ENCODE measurements around the gene COQ10A.
"Not testable (repeated sequence)": the region's sequence is repeated elsewhere in the genome, so short reads cannot be mapped to it uniquely, and the experiment has no call there.

Gene COQ10A

GRCh38 chr12:56260921-56261320 is 5.8 kb upstream of the COQ10A start:
- Histone ChIP-seq H3K36me3 (replicated peaks; ENCODE audit: low read depth, low read length) (peaks cover 11% of the 10 kb centered on the region), H3K4me1 (ENCODE audit: low read length) (peaks cover 10% of the 10 kb centered on the region), H3K27ac (ENCODE audit: low read length) (no peak overlapping the region), H3K4me3 (ENCODE audit: low read length) (no peak overlapping the region), H2AFZ (ENCODE audit: low read depth, low read length) (no peak overlapping the region), H3K79me2 (ENCODE audit: low read length) (peaks cover 21% of the 10 kb centered on the region), H3K27me3 (ENCODE audit: low read depth, low read length) (no peaks in the 10 kb centered on the region), H3K9ac (ENCODE audit: low read length) (no peak overlapping the region), H3K4me2 (ENCODE audit: low read length) (no peak overlapping the region), H3K9me3 (ENCODE audit: insufficient read depth, low read length) (no peaks in the 10 kb centered on the region), H4K20me1 (ENCODE audit: insufficient read depth, low read length) (no peaks in the 10 kb centered on the region)
- TF ChIP-seq EZH2phosphoT487 (IDR thresholded peaks at IDR 0.05; ENCODE audit: low read depth), result no peak
- TF ChIP-seq, protein P1, sequence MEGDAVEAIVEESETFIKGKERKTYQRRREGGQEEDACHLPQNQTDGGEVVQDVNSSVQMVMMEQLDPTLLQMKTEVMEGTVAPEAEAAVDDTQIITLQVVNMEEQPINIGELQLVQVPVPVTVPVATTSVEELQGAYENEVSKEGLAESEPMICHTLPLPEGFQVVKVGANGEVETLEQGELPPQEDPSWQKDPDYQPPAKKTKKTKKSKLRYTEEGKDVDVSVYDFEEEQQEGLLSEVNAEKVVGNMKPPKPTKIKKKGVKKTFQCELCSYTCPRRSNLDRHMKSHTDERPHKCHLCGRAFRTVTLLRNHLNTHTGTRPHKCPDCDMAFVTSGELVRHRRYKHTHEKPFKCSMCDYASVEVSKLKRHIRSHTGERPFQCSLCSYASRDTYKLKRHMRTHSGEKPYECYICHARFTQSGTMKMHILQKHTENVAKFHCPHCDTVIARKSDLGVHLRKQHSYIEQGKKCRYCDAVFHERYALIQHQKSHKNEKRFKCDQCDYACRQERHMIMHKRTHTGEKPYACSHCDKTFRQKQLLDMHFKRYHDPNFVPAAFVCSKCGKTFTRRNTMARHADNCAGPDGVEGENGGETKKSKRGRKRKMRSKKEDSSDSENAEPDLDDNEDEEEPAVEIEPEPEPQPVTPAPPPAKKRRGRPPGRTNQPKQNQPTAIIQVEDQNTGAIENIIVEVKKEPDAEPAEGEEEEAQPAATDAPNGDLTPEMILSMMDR (IDR thresholded peaks at IDR 0.05; ENCODE audit: low read depth, low read length), result no peak

DNA sequence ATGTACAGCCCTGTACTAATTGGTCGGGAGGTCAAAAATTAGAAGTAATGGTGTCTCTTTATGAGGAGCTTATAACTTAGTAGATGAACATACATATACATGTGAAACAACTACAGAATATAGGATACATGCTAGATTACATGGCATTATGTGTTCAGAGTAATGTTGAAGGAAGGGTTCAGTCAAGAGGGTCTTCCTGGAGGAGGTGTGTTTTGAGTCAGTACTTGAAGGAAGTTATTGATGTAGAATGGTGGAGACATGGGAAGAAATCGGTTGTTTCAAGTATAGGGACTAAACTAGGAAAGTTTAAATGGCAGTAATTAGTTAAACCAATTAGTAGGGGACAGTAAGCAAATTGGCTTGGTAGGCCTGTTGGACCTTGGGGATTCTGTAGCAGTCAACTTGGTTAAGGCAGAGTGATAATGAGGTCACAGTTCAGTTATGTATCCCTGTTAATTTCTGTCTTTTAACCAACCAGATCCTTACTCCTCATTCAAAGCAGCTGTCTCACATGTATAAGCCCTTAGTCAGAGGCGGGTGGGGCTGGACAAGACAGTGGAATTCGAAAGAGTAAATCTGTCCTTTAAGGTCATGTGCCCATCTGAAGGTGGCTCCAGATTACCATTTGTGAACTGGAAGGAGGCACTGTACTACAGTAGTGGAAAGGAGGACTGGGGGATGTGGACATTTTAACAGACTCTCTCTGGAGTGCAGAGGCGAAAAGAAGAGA is 5.1 kb upstream of the COQ10A start:
- Histone ChIP-seq H2AFZ (ENCODE audit: low read depth, low read length) (no peak overlapping the region), H3K9ac (ENCODE audit: low read length) (no peak overlapping the region), H3K27me3 (ENCODE audit: low read depth, low read length) (no peaks in the 10 kb centered on the region), H3K4me1 (ENCODE audit: low read length) (peaks cover 10% of the 10 kb centered on the region), H3K4me3 (ENCODE audit: low read length) (no peak overlapping the region), H3K36me3 (replicated peaks; ENCODE audit: low read depth, low read length) (peaks cover 4% of the 10 kb centered on the region), H3K79me2 (ENCODE audit: low read length) (peaks cover 15% of the 10 kb centered on the region), H3K27ac (ENCODE audit: low read length) (no peak overlapping the region), H3K4me2 (ENCODE audit: low read length) (no peak overlapping the region), H4K20me1 (ENCODE audit: insufficient read depth, low read length) (no peaks in the 10 kb centered on the region), H3K9me3 (ENCODE audit: insufficient read depth, low read length) (no peaks in the 10 kb centered on the region)
- TF ChIP-seq, protein P1 (IDR thresholded peaks at IDR 0.05; ENCODE audit: low read depth, low read length), result no peak
- TF ChIP-seq EZH2phosphoT487 (IDR thresholded peaks at IDR 0.05; ENCODE audit: low read depth), result no peak

GRCh38 chr12:56262955-56263354 is 3.8 kb upstream of the COQ10A start:
- not testable (repeated sequence) for H3K27me3 ChIP-seq (ENCODE audit: low read depth, low read length); H3K27ac ChIP-seq (ENCODE audit: low read length); H3K36me3 ChIP-seq (replicated peaks; ENCODE audit: low read depth, low read length); H3K9ac ChIP-seq (ENCODE audit: low read length); H2AFZ ChIP-seq (ENCODE audit: low read depth, low read length); H3K4me2 ChIP-seq (ENCODE audit: low read length); H3K4me1 ChIP-seq (ENCODE audit: low read length); H3K4me3 ChIP-seq (ENCODE audit: low read length); H3K9me3 ChIP-seq (ENCODE audit: insufficient read depth, low read length); H4K20me1 ChIP-seq (ENCODE audit: insufficient read depth, low read length); H3K79me2 ChIP-seq (ENCODE audit: low read length)

GRCh38 chr12:56266068-56266692 is 562 bp upstream of the COQ10A start:
- Histone ChIP-seq H2AFZ (ENCODE audit: low read depth, low read length) (peak overlapping the region; percentile 64), H3K4me2 (ENCODE audit: low read length) (peak overlapping the region; percentile 67), H3K9ac (ENCODE audit: low read length) (peak overlapping the region; percentile 65), H3K36me3 (replicated peaks; ENCODE audit: low read depth, low read length) (peaks cover 13% of the 10 kb centered on the region), H3K4me3 (ENCODE audit: low read length) (peak overlapping the region; percentile 83)
- H3K27ac ChIP-seq (ENCODE audit: low read length); H3K4me1 ChIP-seq (ENCODE audit: low read length); H3K79me2 ChIP-seq (ENCODE audit: low read length); H3K27me3 ChIP-seq (ENCODE audit: low read depth, low read length); H3K9me3 ChIP-seq (ENCODE audit: insufficient read depth, low read length); H4K20me1 ChIP-seq (ENCODE audit: insufficient read depth, low read length): not testable (repeated sequence)

DNA sequence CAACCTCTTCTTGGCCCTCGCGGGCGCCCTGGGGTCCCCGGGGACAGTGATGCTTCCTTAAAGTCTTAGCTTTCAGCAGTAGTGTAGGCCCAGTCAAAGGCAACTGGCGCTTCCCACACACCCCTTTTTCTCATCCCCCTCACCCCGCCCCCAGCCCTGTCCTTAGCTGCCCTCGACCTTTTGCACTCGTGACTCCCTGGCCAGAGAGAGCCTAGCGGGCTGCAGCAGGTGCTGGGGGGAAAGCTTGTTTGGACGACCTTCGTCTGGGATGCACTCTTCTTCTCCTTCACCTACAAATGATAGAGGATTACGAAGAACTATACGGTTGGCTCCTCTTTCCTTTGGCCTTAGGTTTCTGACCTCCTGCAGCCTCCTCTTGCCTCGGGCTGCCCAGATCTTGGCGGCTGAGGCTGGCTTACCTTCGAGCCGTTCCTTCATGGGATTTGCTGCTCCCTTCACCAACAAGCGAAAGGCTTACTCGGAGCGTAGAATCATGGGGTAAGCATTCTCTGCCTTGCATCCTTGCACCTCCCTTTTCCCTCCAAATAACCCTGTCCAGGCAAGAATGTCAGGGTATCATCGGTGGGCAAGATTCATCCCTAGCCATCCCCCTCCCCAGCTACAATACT is 815 bp downstream of the COQ10A start:
- Histone ChIP-seq H3K4me3 (ENCODE audit: low read length) (peak overlapping the region; percentile 83), H3K9ac (ENCODE audit: low read length) (peak overlapping the region; percentile 65), H3K9me3 (ENCODE audit: insufficient read depth, low read length) (no peaks in the 10 kb centered on the region), H3K4me2 (ENCODE audit: low read length) (peak overlapping the region; percentile 67), H3K79me2 (ENCODE audit: low read length) (no peaks in the 10 kb centered on the region), H3K4me1 (ENCODE audit: low read length) (peaks cover 5% of the 10 kb centered on the region; the same call in 1 of the 2 replicates), H2AFZ (ENCODE audit: low read depth, low read length) (peak overlapping the region; percentile 78), H3K27me3 (ENCODE audit: low read depth, low read length) (no peaks in the 10 kb centered on the region), H3K27ac (ENCODE audit: low read length) (no peak overlapping the region), H4K20me1 (ENCODE audit: insufficient read depth, low read length) (no peaks in the 10 kb centered on the region; the same call in 1 of the 2 replicates), H3K36me3 (replicated peaks; ENCODE audit: low read depth, low read length) (peaks cover 14% of the 10 kb centered on the region)
- TF ChIP-seq EZH2phosphoT487 (IDR thresholded peaks at IDR 0.05; ENCODE audit: low read depth), result no peak
- TF ChIP-seq, protein P1 (IDR thresholded peaks at IDR 0.05; ENCODE audit: low read depth, low read length), result no peak
